ENCODE measurements around the gene TRAPPC2B.

DNA sequence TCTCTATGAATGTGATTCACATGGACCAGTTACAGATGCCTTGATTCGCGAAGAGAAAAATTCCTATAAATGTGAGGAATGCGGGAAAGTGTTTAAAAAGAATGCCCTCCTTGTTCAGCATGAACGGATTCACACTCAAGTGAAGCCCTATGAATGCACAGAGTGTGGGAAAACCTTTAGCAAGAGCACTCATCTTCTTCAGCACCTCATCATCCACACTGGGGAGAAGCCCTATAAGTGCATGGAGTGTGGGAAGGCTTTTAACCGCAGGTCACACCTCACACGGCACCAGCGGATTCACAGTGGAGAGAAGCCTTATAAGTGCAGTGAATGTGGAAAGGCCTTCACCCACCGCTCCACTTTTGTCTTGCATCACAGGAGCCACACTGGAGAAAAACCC lies 35.4 kb upstream of the TRAPPC2B start:
- TF ChIP-seq CTCF (IDR thresholded peaks at IDR 0.05; ENCODE audit: low read depth, low read length, poor library complexity, severe bottlenecking): no peak
- TF ChIP-seq EZH2phosphoT487 (IDR thresholded peaks at IDR 0.05; ENCODE audit: borderline replicate concordance, low read length): no peak

Data from DOHH2 (cell line).